Vagina (tissue), 2 donors: ENCODE results near the gene KIF5A.

Experiments used
- POLR2A ChIP-seq, 2 donors: fragments of 450-650 bp; IDR thresholded peaks; one replicate each; pipeline ENCODE4 v1.6.1; 2017; ENCODE audit warnings: antibody characterized with exemption in 2 of 2, mild to moderate bottlenecking in 2 of 2, moderate library complexity in 2 of 2
- POLR2AphosphoS5 ChIP-seq, 2 donors: sonication (generic); formaldehyde crosslinking; IDR thresholded peaks; one replicate each; pipeline ENCODE4 v1.9.0; 2017; ENCODE audit warnings: antibody characterized with exemption in 2 of 2, mild to moderate bottlenecking in 2 of 2, low read depth in 1 of 2; ENCODE audit not compliant: insufficient read depth in 1 of 2
- TF ChIP-seq, protein P1 (sequence below), 3 experiments: fragments of 450-650 bp in 2 of 3; fragments of 200-600 bp in 1 of 3; sonication (generic) in 1 of 3; IDR thresholded peaks; one replicate each; pipeline ENCODE4 v1.5.1; 2017 to 2019; ENCODE audit warnings: antibody characterized with exemption in 3 of 3, mild to moderate bottlenecking in 2 of 3, moderate library complexity in 2 of 3

- TF ChIP-seq, protein P1, sequence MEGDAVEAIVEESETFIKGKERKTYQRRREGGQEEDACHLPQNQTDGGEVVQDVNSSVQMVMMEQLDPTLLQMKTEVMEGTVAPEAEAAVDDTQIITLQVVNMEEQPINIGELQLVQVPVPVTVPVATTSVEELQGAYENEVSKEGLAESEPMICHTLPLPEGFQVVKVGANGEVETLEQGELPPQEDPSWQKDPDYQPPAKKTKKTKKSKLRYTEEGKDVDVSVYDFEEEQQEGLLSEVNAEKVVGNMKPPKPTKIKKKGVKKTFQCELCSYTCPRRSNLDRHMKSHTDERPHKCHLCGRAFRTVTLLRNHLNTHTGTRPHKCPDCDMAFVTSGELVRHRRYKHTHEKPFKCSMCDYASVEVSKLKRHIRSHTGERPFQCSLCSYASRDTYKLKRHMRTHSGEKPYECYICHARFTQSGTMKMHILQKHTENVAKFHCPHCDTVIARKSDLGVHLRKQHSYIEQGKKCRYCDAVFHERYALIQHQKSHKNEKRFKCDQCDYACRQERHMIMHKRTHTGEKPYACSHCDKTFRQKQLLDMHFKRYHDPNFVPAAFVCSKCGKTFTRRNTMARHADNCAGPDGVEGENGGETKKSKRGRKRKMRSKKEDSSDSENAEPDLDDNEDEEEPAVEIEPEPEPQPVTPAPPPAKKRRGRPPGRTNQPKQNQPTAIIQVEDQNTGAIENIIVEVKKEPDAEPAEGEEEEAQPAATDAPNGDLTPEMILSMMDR (IDR thresholded peaks at IDR 0.05): no peak
- TF ChIP-seq POLR2AphosphoS5 (IDR thresholded peaks at IDR 0.05; ENCODE audit: insufficient read depth in 1 of 2, low read depth in 1 of 2) (no peak), POLR2A (IDR thresholded peaks at IDR 0.05) (no peak)
These were observed 15.6 kb upstream of the KIF5A start for GRCh38 chr12:57534250-57534649.
